Activated naive CD8-positive, alpha-beta T cell treated with anti-CD3 and anti-CD28 coated beads for 36 hours (primary cell): ENCODE data around the gene LZTFL1. TPM values are rescaled to one million over a fixed set of nuclear protein-coding genes. Genes with fewer than 3 reads are reported as not detected.
A peak's percentile ranks its signal among the peaks of the same experiment; 100 is the strongest.
"Not testable (repeated sequence)": the region's sequence is repeated elsewhere in the genome, so short reads cannot be mapped to it uniquely, and the experiment has no call there.

Experiments used
- DNase-seq: peaks from one replicate; pipeline ENCODE4 v3.0.0; 2021
- H3K27ac Mint-ChIP-seq: one replicate; pipeline ENCODE4 v1.8.0; 2022; ENCODE audit warnings: mild to moderate bottlenecking, moderate library complexity, mixed read lengths
- H3K27me3 Mint-ChIP-seq: one replicate; pipeline ENCODE4 v1.8.0; 2022; ENCODE audit warnings: mild to moderate bottlenecking, mixed read lengths
- H3K36me3 Mint-ChIP-seq: one replicate; pipeline ENCODE4 v1.8.0; 2021; ENCODE audit warnings: mild to moderate bottlenecking, mixed read lengths
- H3K4me1 Mint-ChIP-seq: one replicate; pipeline ENCODE4 v1.8.0; 2021; ENCODE audit warnings: mixed read lengths
- H3K4me3 Mint-ChIP-seq: one replicate; pipeline ENCODE4 v1.8.0; 2022; ENCODE audit warnings: mild to moderate bottlenecking, moderate library complexity, mixed read lengths
- H3K9me3 Mint-ChIP-seq: one replicate; pipeline ENCODE4 v1.8.0; 2022; ENCODE audit warnings: mixed read lengths
- total RNA-seq, 2 experiments: library from RNA; stranded (reverse); gene quantifications; one replicate each; pipeline ENCODE4 v1.2.3, GENCODE V29; 2021

The LZTFL1 gene
- total RNA-seq, 2 experiments from 2014 or later: 4.7 to 7.5 TPM

- H3K36me3 Mint-ChIP-seq: peaks cover 6% of the 10 kb centered on the region
- no peak overlapping the region for H3K4me3 Mint-ChIP-seq
- H3K9me3 Mint-ChIP-seq: peaks cover 6% of the 10 kb centered on the region
- H3K27ac Mint-ChIP-seq: no peak overlapping the region
- H3K4me1 Mint-ChIP-seq: peaks cover 39% of the 10 kb centered on the region
- H3K27me3 Mint-ChIP-seq: peaks cover 62% of the 10 kb centered on the region
- no peak for DNase-seq
Measured at GRCh38 chr3:45872569-45872968, 30.6 kb upstream of the LZTFL1 start.

- no peak for DNase-seq
- H3K27ac Mint-ChIP-seq: no peak overlapping the region
- H3K36me3 Mint-ChIP-seq: peaks cover 6% of the 10 kb centered on the region
- H3K4me1 Mint-ChIP-seq: peaks cover 40% of the 10 kb centered on the region
- H3K9me3 Mint-ChIP-seq: peaks cover 6% of the 10 kb centered on the region
- H3K4me3 Mint-ChIP-seq: no peak overlapping the region
- H3K27me3 Mint-ChIP-seq: peaks cover 68% of the 10 kb centered on the region
Measured at GRCh38 chr3:45871780-45872179, 29.9 kb upstream of the LZTFL1 start.

- no peak overlapping the region for H3K27ac Mint-ChIP-seq
- H3K9me3 Mint-ChIP-seq: peaks cover 6% of the 10 kb centered on the region
- DNase-seq: peak; percentile 42
- peaks cover 45% of the 10 kb centered on the region for H3K4me1 Mint-ChIP-seq
- H3K4me3 Mint-ChIP-seq: no peak overlapping the region
- peaks cover 77% of the 10 kb centered on the region for H3K27me3 Mint-ChIP-seq
- peaks cover 6% of the 10 kb centered on the region for H3K36me3 Mint-ChIP-seq
Measured at GRCh38 chr3:45870099-45870498, 28.2 kb upstream of the LZTFL1 start.

GRCh38 chr3:45869638-45870037, 27.7 kb upstream of the LZTFL1 start:
- Mint-ChIP-seq H3K36me3 (peaks cover 6% of the 10 kb centered on the region), H3K4me3 (no peak overlapping the region), H3K4me1 (peaks cover 49% of the 10 kb centered on the region), H3K9me3 (peaks cover 6% of the 10 kb centered on the region), H3K27me3 (peaks cover 81% of the 10 kb centered on the region), H3K27ac (no peak overlapping the region)
- DNase-seq: no peak

DNA sequence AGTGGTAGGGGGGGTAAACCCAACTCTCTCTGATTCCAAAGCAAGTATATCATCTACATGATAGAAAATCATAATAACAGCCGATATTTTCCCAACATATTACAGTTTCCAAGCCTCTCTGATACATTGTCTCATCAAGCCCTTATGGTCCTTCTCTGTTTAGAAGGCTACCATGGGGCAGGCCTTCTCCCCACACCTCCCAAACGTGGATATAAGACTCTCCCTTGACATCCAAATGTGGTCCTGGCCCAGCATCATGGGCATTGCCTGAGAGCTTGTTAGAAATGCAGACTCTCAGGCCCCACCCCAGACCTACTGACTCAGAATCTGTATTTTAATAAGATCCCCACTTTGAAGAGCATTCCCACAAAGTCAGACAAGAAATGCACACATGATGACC, 26.7 kb upstream of the LZTFL1 start:
- peaks cover 49% of the 10 kb centered on the region for H3K4me1 Mint-ChIP-seq

DNA sequence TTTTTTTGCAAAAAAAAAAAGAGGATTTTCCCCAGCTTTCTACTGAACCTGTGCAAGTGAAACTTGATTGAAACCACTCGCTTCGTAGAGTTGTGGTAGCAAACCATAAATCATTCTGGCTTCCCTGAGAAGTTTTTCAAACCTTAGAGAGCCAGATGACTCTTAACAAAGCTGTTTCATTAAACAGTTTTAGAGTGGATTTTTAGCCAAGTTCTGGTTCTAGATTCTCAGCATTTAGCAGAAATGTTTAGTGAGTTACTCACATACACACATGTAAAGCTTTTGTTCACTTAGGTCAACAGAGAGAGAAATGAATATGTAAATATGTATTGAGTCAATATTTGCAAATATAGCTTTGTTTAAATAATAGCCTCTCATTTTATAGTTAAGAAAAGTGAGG, 26.3 kb upstream of the LZTFL1 start:
- no peak overlapping the region for H3K27ac Mint-ChIP-seq
- peaks cover 82% of the 10 kb centered on the region for H3K27me3 Mint-ChIP-seq
- peaks cover 6% of the 10 kb centered on the region for H3K36me3 Mint-ChIP-seq
- H3K9me3 Mint-ChIP-seq: peaks cover 6% of the 10 kb centered on the region
- no peak overlapping the region for H3K4me3 Mint-ChIP-seq
- H3K4me1 Mint-ChIP-seq: peaks cover 49% of the 10 kb centered on the region
- DNase-seq: no peak

More for the DNA sequence above, 26.7 kb upstream of the LZTFL1 start:
- peaks cover 80% of the 10 kb centered on the region for H3K27me3 Mint-ChIP-seq
- no peak overlapping the region for H3K27ac Mint-ChIP-seq
- DNase-seq: no peak
- peaks cover 2% of the 10 kb centered on the region for H3K36me3 Mint-ChIP-seq
- peaks cover 4% of the 10 kb centered on the region for H3K9me3 Mint-ChIP-seq
- no peak overlapping the region for H3K4me3 Mint-ChIP-seq

GRCh38 chr3:45865563-45865962, 23.6 kb upstream of the LZTFL1 start:
- no peak for DNase-seq
- Mint-ChIP-seq H3K27me3 (peaks cover 82% of the 10 kb centered on the region), H3K9me3 (peaks cover 9% of the 10 kb centered on the region), H3K4me1 (peaks cover 40% of the 10 kb centered on the region), H3K36me3 (peaks cover 9% of the 10 kb centered on the region), H3K27ac (no peak overlapping the region), H3K4me3 (no peak overlapping the region)

- peaks cover 77% of the 10 kb centered on the region for H3K27me3 Mint-ChIP-seq
- no peak overlapping the region for H3K4me3 Mint-ChIP-seq
- H3K27ac Mint-ChIP-seq: no peak overlapping the region
- peaks cover 9% of the 10 kb centered on the region for H3K9me3 Mint-ChIP-seq
- peaks cover 36% of the 10 kb centered on the region for H3K4me1 Mint-ChIP-seq
- peaks cover 9% of the 10 kb centered on the region for H3K36me3 Mint-ChIP-seq
- DNase-seq: peak; percentile 48
Measured at GRCh38 chr3:45864760-45865519, 23.0 kb upstream of the LZTFL1 start.

DNA sequence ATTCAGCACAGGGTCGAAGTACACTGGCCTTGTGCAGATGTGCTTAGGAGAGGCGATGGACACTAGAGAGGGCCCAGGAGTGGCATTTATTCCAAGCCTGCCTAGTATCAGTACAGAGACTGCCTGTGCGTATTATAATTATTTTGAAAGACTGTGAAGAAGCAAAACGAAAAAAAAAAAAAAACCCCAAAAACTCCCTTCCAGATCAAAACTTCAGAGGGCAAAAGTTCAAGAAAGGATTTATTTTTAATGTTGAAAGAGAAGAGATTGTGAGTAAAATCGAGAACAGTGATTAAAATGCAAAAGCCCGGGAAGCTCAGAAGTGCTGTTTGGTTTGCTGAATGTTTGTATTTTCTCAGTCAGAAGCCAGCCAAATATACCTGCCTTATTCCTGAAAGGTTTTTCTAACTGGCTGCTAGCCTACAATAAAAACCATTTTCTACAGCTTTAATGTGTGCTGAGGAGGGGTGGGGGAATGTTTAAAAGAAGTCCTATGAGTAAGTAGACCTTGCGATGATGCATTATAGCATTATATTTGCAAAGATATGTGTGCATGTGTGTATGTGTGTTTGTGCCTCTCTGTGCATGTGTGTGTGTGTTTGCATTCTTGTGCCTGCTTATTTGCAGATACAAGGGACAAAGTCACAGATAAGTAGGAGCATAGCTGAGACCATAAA, 19.3 kb upstream of the LZTFL1 start:
- peaks cover 27% of the 10 kb centered on the region for H3K4me1 Mint-ChIP-seq
- no peak overlapping the region for H3K4me3 Mint-ChIP-seq
- no peak overlapping the region for H3K27ac Mint-ChIP-seq
- DNase-seq: no peak
- peaks cover 63% of the 10 kb centered on the region for H3K27me3 Mint-ChIP-seq
- peaks cover 14% of the 10 kb centered on the region for H3K9me3 Mint-ChIP-seq
- peaks cover 11% of the 10 kb centered on the region for H3K36me3 Mint-ChIP-seq

GRCh38 chr3:45860481-45860880, 18.6 kb upstream of the LZTFL1 start:
- Mint-ChIP-seq H3K4me1 (peaks cover 27% of the 10 kb centered on the region), H3K4me3 (no peak overlapping the region), H3K27ac (no peak overlapping the region), H3K27me3 (peaks cover 63% of the 10 kb centered on the region), H3K36me3 (peaks cover 13% of the 10 kb centered on the region), H3K9me3 (peaks cover 16% of the 10 kb centered on the region)
- no peak for DNase-seq

DNA sequence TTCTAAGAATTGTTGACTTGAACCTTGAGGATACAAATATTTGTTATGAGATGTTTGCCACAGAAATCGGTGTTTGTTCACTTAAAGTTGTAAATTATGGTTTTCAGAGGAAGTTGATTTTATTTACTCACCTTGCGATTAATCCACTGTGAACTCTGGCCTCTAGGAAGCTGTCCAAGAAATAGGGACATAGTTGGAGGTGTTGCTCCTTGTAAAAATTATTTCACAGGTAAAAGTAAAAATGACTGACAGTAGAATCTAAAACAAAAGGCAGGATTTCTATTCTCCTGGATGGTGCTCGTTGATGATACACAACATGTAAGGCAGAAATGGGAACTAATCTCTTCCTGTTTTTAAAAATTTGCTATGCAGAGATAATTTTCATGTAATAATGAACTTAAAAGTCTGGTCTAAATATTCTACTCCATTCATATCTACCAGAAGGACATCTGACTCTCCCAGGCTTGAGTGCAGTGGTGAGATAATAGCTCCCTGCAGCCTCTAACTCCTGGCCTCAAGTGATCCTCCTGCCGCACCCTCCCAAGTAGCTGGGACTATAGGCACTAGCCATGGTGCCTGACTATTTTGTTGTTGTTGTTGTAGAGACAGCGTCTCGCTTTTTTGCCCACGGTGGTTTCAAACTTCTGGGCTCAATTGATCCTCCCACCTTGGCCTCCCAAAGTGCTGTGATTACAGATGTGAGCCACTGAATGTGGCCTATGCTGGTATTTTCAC, 17.1 kb upstream of the LZTFL1 start:
- Mint-ChIP-seq H3K27me3 (peaks cover 63% of the 10 kb centered on the region), H3K9me3 (peaks cover 16% of the 10 kb centered on the region), H3K27ac (no peak overlapping the region), H3K36me3 (peaks cover 13% of the 10 kb centered on the region), H3K4me1 (peaks cover 19% of the 10 kb centered on the region), H3K4me3 (no peak overlapping the region)
- DNase-seq: no peak

GRCh38 chr3:45857024-45857423, 15.1 kb upstream of the LZTFL1 start:
- Mint-ChIP-seq H3K4me1 (peaks cover 25% of the 10 kb centered on the region), H3K27me3 (peaks cover 57% of the 10 kb centered on the region)
- not testable (repeated sequence) for H3K36me3 Mint-ChIP-seq, DNase-seq, H3K4me3 Mint-ChIP-seq, H3K9me3 Mint-ChIP-seq, H3K27ac Mint-ChIP-seq

GRCh38 chr3:45856323-45856722, 14.4 kb upstream of the LZTFL1 start:
- H3K4me3 Mint-ChIP-seq, H3K9me3 Mint-ChIP-seq, DNase-seq, H3K36me3 Mint-ChIP-seq, H3K27ac Mint-ChIP-seq: not testable (repeated sequence)
- Mint-ChIP-seq H3K27me3 (peaks cover 56% of the 10 kb centered on the region), H3K4me1 (peaks cover 21% of the 10 kb centered on the region)

DNA sequence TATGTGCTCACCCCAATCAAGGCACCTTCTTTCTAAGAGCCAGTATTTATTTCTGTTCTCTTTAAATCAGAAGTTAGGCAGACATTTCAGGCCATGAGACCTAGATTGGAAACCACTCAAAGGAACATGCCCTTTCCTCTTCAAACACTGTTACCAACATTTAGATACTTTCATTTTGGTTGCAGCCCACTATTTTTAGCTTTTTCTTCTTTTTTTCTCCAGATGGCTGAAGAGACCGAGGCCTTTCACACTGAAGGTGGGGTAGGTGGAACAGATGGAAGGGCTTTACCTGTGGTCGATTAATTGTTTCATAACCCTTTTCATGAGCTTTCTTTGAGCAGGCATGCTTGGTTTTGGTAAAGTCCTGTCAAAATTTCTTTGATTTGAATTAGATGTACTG, 10.9 kb upstream of the LZTFL1 start:
- peaks cover 59% of the 10 kb centered on the region for H3K27me3 Mint-ChIP-seq
- H3K36me3 Mint-ChIP-seq: peaks cover 4% of the 10 kb centered on the region
- peaks cover 13% of the 10 kb centered on the region for H3K4me1 Mint-ChIP-seq
- DNase-seq: no peak
- no peak overlapping the region for H3K27ac Mint-ChIP-seq
- H3K4me3 Mint-ChIP-seq: no peak overlapping the region
- H3K9me3 Mint-ChIP-seq: peaks cover 7% of the 10 kb centered on the region

GRCh38 chr3:45848392-45848791, 6.5 kb upstream of the LZTFL1 start:
- no peak for DNase-seq
- no peak overlapping the region for H3K4me3 Mint-ChIP-seq
- no peak overlapping the region for H3K27ac Mint-ChIP-seq
- no peaks in the 10 kb centered on the region for H3K36me3 Mint-ChIP-seq
- H3K9me3 Mint-ChIP-seq: no peaks in the 10 kb centered on the region
- peaks cover 6% of the 10 kb centered on the region for H3K4me1 Mint-ChIP-seq
- peaks cover 30% of the 10 kb centered on the region for H3K27me3 Mint-ChIP-seq
